Measurements from ENCODE around the gene TAF6L. TPM values are rescaled to one million over a fixed set of nuclear protein-coding genes. Genes with fewer than 3 reads are reported as not detected.
A peak's percentile ranks its signal among the peaks of the same experiment; 100 is the strongest.

The TAF6L gene
- total and polyA plus RNA-seq, 12 donors, result 10.8 to 98.1 (median 26.0) TPM

DNA sequence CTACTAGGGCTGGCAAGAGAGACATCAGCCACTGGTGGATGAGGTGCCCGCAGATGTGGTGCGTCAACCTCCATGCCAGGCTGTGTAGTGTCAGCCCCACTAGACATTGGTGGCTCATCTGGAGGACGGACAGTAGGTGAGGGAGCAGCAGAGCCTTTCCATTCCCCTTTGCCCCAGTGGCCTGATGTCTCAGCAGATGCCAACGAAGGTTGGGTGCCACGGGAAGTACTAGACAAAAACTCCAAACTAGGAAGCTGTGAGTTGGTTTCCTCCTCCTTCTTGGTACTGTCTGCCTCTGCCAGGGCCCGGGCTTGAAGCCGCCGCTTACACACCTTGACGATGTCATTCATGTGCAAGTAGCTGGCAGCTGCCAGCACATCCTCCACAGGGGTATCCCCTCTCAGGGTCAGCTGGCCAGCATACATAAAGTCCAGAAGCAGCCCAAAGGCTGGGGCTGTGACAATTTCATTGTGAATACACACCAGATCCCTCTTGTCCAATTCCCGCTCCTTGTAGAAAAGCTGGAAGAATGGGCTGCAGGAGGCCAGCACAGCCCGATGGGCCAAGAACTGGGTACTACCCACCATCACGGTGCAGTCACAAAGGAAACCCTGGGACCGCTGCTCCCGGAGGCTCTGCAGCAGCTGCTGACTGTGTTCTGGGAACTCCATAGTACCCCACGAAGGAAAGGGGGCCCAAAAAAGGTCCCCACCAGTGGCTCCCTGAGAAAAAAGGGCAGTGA lies 18.0 kb upstream of the TAF6L start:
- Histone ChIP-seq H3K36me3 (replicated peaks in 1 of 2) (peaks cover 0 to 13% of the 10 kb centered on the region in 2 donors), H3K9me3 (replicated peaks in 1 of 3) (no peaks in the 10 kb centered on the region), H3K4me3 (peak overlapping the region in 2 of 4 donors; percentile 80 to 83), H3K27me3 (no peaks in the 10 kb centered on the region), H3K27ac (peak overlapping the region in 3 of 5 donors; percentile 90 to 97 (median 91)), H3K4me1 (replicated peaks in 1 of 2) (peaks cover 5 to 16% of the 10 kb centered on the region in 2 donors)
- TF ChIP-seq, protein P1, sequence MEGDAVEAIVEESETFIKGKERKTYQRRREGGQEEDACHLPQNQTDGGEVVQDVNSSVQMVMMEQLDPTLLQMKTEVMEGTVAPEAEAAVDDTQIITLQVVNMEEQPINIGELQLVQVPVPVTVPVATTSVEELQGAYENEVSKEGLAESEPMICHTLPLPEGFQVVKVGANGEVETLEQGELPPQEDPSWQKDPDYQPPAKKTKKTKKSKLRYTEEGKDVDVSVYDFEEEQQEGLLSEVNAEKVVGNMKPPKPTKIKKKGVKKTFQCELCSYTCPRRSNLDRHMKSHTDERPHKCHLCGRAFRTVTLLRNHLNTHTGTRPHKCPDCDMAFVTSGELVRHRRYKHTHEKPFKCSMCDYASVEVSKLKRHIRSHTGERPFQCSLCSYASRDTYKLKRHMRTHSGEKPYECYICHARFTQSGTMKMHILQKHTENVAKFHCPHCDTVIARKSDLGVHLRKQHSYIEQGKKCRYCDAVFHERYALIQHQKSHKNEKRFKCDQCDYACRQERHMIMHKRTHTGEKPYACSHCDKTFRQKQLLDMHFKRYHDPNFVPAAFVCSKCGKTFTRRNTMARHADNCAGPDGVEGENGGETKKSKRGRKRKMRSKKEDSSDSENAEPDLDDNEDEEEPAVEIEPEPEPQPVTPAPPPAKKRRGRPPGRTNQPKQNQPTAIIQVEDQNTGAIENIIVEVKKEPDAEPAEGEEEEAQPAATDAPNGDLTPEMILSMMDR (IDR thresholded peaks at IDR 0.05), result no peak
- no peak for TF ChIP-seq POLR2A (IDR thresholded peaks at IDR 0.05)
- DNase-seq, result peak in 1 of 7 donors; percentile 35
- intact Hi-C loops (cut with DNase I), result no loop called here
- WGBS, 4 donors, result 81 to 93% (median 83%) methylated on average over 10 to 15 of the region's 15 CpGs

DNA sequence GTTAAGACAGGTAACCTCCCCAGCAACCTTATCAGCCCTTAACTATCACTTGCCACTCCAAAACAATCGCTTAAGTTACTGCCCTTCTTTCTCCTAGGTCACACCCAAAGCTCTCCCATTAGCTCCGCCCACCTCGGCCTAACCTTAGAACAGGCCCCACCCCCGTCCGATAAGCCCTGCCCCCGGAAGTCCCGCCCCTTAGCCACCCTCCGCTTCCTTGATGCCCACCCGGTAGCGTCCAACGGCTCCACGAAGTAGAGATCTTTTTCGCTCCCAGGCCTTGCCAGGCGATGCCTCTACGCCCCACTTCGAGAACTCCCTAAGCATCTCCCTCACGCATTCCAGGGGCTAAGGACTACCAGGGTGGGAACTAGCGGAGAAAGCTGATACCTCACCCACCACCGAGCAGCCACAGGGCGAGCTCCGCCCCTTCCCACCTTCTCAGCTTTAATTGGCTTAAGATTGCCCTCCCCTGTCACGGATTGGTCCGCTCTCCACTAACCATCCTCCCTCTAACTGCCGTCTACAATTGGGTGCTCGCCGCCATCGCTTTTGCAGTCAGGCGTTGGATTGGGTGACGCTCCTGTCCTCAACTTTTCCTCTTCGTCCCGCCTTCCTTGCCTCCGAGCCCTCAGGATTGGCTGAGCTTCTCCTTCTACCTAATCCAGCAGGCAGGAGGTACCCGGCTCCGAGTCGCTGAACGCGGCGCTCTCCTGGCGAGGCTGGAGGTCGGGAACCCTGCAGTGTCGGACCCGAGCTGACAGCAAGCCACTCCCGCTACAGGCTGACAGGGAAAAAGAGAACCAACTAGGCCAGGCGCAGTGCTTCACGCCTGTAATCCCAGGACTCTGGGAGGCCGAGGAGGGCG lies 17.2 kb upstream of the TAF6L start, which contains the start of gene ZBTB3:
Gene ZBTB3, minus strand, starts transcription at position 425 of the 868 bp plus-strand sequence. CDS start 496 bp downstream, outside the sequence.
- intact Hi-C loops (cut with DNase I), result no loop called here
- peak; percentile 96 to 99 (median 99) for DNase-seq
- WGBS, 4 donors, result 1% methylated on average over 44 to 47 of the region's 47 CpGs
- peak within 1 kb of the TSS in 3 of 4 donors; percentile 68 to 83 (median 80) for H3K4me3 ChIP-seq
- H3K4me1 ChIP-seq (replicated peaks in 1 of 2), result peaks cover 5 to 16% of the 10 kb centered on the region in 2 donors
- peak; percentile 41 to 82 for TF ChIP-seq POLR2A (IDR thresholded peaks at IDR 0.05)
- TF ChIP-seq, protein P1 (IDR thresholded peaks at IDR 0.05), result peak in 3 of 6 experiments; percentile 24 to 43 (median 36)
- H3K9me3 ChIP-seq (replicated peaks in 1 of 3), result no peaks in the 10 kb centered on the region
- H3K27me3 ChIP-seq, result no peaks in the 10 kb centered on the region
- H3K36me3 ChIP-seq (replicated peaks in 1 of 2), result peaks cover 0 to 11% of the 10 kb centered on the region in 2 donors
- peak within 1 kb of the TSS; percentile 87 to 97 (median 91) for H3K27ac ChIP-seq

DNA sequence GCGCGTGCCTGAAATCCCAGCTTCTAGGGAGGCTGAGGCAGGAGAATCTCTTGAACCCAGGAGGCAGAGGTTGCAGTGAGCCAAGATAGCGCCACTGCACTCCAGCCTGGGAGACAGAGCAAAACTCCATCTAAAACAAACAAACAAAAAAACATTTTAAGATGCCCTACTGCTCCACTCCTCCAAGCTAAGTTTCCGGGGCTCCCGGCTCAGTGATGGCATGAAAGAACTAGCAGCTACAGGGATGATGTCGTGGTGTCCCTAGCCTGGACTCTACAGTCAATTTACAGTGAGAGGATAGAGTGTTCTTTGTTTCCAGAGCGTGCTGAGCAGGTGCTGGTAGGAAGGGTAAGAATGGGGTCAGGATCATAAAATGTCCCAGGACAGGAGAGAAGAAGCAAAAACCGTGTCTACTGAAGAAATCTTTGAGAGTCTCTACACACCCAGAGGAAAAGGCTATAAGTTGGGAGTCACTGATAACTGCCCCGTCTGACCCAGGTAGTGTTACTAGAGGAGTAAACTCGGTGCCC lies 16.0 kb upstream of the TAF6L start:
- intact Hi-C loops (cut with DNase I), result no loop called here

More for the DNA sequence above, 16.0 kb upstream of the TAF6L start:
- peaks cover 5 to 16% of the 10 kb centered on the region in 2 donors for H3K4me1 ChIP-seq (replicated peaks in 1 of 2)
- 76 to 83% (median 80%) methylated on average over 10 of the region's 10 CpGs for WGBS, 4 donors
- no peak overlapping the region for H3K4me3 ChIP-seq
- DNase-seq, result no peak
- TF ChIP-seq, protein P1 (IDR thresholded peaks at IDR 0.05), result no peak
- no peak for TF ChIP-seq POLR2A (IDR thresholded peaks at IDR 0.05)
- H3K36me3 ChIP-seq (replicated peaks in 1 of 2), result peaks cover 0 to 9% of the 10 kb centered on the region in 2 donors
- no peaks in the 10 kb centered on the region for H3K9me3 ChIP-seq (replicated peaks in 1 of 3)
- no peak overlapping the region for H3K27ac ChIP-seq
- no peaks in the 10 kb centered on the region for H3K27me3 ChIP-seq
